OCI-LY1 (cell line): ENCODE measurements around the gene STX17.

Experiments used
- H2AFZ ChIP-seq: fragments of 200-600 bp; sonication (generic), shearing (Covaris generic); 2 replicates; pipeline ENCODE4 v1.6.0; 2014; ENCODE audit warnings: antibody characterized with exemption, mild to moderate bottlenecking, low read length
- H3F3A ChIP-seq: fragments of 200-600 bp; sonication (generic), shearing (Covaris generic); 2 replicates; pipeline ENCODE4 v1.6.0; 2014; ENCODE audit warnings: mild to moderate bottlenecking, antibody characterized with exemption, low read length, moderate library complexity; ENCODE audit not compliant: insufficient read depth
- H3K27ac ChIP-seq: fragments of 200-600 bp; sonication (generic); 2 replicates; pipeline ENCODE4 v1.5.1; 2014; ENCODE audit warnings: low read length, mixed run types, mild to moderate bottlenecking, low read depth; ENCODE audit not compliant: poor library complexity, severe bottlenecking
- H3K27me3 ChIP-seq: fragments of 200-600 bp; sonication (generic); 2 replicates; pipeline ENCODE4 v1.6.0; 2014; ENCODE audit warnings: antibody characterized with exemption, mild to moderate bottlenecking, low read length, moderate library complexity; ENCODE audit not compliant: insufficient read depth
- H3K36me3 ChIP-seq: fragments of 200-600 bp; sonication (generic); 2 replicates; pipeline ENCODE4 v1.6.1; 2014; ENCODE audit warnings: mild to moderate bottlenecking, antibody characterized with exemption, low read length, moderate library complexity, mixed read lengths; ENCODE audit not compliant: insufficient read depth
- H3K4me1 ChIP-seq: fragments of 200-600 bp; sonication (generic); 2 replicates; pipeline ENCODE4 v1.5.1; 2014; ENCODE audit warnings: mild to moderate bottlenecking, low read length, moderate library complexity; ENCODE audit not compliant: insufficient read depth, severe bottlenecking
- H3K4me2 ChIP-seq: fragments of 200-600 bp; sonication (generic), shearing (Covaris generic); 2 replicates; pipeline ENCODE4 v1.6.1; 2014; ENCODE audit warnings: low read length
- H3K4me3 ChIP-seq: fragments of 200-600 bp; sonication (generic); 2 replicates; pipeline ENCODE4 v1.5.1; 2014; ENCODE audit warnings: low read length, low read depth, mild to moderate bottlenecking, mixed read lengths; ENCODE audit not compliant: poor library complexity, severe bottlenecking
- H3K79me2 ChIP-seq: fragments of 200-600 bp; shearing (Covaris generic); 2 replicates; pipeline ENCODE4 v1.6.1; 2016; ENCODE audit warnings: mixed run types, low read length, mixed read lengths; ENCODE audit not compliant: insufficient read depth
- H3K9ac ChIP-seq: fragments of 200-600 bp; sonication (generic), shearing (Covaris generic); 2 replicates; pipeline ENCODE4 v1.6.1; 2014; ENCODE audit warnings: mild to moderate bottlenecking, low read length, mixed read lengths
- H3K9me2 ChIP-seq: fragments of 200-600 bp; sonication (generic), shearing (Covaris generic); 2 replicates; pipeline ENCODE4 v1.6.1; 2014; ENCODE audit warnings: low read depth, mild to moderate bottlenecking, low read length, mixed read lengths
- H3K9me3 ChIP-seq: fragments of 200-600 bp; shearing (Covaris generic); 2 replicates; pipeline ENCODE4 v1.6.1; 2014; ENCODE audit warnings: low read length, mixed read lengths
- H4K20me1 ChIP-seq: fragments of 200-600 bp; sonication (generic), shearing (Covaris generic); 2 replicates; pipeline ENCODE4 v1.6.0; 2016; ENCODE audit warnings: mild to moderate bottlenecking, low read length; ENCODE audit not compliant: insufficient read depth
- EZH2 ChIP-seq: fragments of 200-600 bp; sonication (generic), shearing (Covaris generic); IDR thresholded peaks from 2 replicates; pipeline ENCODE4 v1.8.0; 2017; ENCODE audit warnings: borderline replicate concordance, mixed run types, mild to moderate bottlenecking, antibody characterized with exemption, low read length, moderate library complexity, mixed read lengths
- TF ChIP-seq, protein P1 (sequence below): fragments of 200-600 bp; sonication (generic), shearing (Covaris generic); IDR thresholded peaks from 2 replicates; pipeline ENCODE4 v1.5.1; 2017; ENCODE audit warnings: mild to moderate bottlenecking, antibody characterized with exemption, low read length, moderate library complexity, mixed read lengths

Gene STX17

DNA sequence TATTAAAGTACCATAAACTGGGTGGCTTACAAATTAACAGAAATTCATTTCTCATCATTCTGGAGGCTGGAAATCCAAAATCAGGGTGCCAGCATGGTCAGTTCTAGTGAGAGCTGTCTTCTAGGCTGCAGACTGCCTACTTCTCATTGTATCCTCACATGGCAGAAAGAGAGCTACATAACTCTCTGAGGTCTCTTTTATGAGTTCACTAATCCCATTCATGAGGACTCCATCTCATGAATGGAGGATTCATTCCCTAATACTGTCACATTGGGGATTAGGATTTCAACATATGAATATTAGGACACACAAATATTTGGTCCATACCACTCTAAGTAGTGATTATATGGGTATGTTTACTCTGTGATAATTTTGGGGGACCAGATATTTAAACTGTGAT, 108.4 kb downstream of the STX17 start:
- H3K4me1 ChIP-seq = peaks cover 10% of the 10 kb centered on the region
- H3K4me3 ChIP-seq = no peak overlapping the region
- peaks cover 41% of the 10 kb centered on the region; the same call in 1 of the 2 replicates for H3K36me3 ChIP-seq
- H3K9me3 ChIP-seq = no peaks in the 10 kb centered on the region
- H3F3A ChIP-seq = no peaks in the 10 kb centered on the region
- no peak overlapping the region for H3K4me2 ChIP-seq
- H3K9ac ChIP-seq = no peak overlapping the region
- no peaks in the 10 kb centered on the region for H3K27me3 ChIP-seq
- no peaks in the 10 kb centered on the region for H4K20me1 ChIP-seq
- no peak overlapping the region for H2AFZ ChIP-seq
- TF ChIP-seq, protein P1, sequence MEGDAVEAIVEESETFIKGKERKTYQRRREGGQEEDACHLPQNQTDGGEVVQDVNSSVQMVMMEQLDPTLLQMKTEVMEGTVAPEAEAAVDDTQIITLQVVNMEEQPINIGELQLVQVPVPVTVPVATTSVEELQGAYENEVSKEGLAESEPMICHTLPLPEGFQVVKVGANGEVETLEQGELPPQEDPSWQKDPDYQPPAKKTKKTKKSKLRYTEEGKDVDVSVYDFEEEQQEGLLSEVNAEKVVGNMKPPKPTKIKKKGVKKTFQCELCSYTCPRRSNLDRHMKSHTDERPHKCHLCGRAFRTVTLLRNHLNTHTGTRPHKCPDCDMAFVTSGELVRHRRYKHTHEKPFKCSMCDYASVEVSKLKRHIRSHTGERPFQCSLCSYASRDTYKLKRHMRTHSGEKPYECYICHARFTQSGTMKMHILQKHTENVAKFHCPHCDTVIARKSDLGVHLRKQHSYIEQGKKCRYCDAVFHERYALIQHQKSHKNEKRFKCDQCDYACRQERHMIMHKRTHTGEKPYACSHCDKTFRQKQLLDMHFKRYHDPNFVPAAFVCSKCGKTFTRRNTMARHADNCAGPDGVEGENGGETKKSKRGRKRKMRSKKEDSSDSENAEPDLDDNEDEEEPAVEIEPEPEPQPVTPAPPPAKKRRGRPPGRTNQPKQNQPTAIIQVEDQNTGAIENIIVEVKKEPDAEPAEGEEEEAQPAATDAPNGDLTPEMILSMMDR = no peak
- no peak for TF ChIP-seq EZH2
- H3K79me2 ChIP-seq = no peaks in the 10 kb centered on the region
- no peak overlapping the region for H3K27ac ChIP-seq
- no peaks in the 10 kb centered on the region for H3K9me2 ChIP-seq

DNA sequence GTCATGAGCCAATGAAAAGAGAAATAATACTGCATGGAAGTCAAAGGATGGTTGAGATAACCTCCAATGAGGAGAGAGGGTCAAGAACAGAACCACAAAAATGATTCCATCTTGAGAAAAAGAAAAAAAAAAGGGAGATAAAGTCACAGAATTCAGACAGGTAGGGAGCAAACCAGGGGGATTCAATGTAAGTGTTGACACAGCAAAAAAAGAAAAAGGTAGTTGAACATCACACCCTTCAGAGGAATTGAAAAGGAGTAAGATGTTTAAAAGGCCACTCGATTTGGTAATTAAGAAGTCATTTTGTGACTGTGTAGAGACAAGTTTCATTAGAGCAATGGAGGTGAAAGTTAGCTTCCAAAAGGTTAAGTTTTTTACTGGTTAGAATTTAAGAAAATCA, 113.1 kb downstream of the STX17 start:
- Histone ChIP-seq H3K9me2 (no peaks in the 10 kb centered on the region), H3K9ac (no peak overlapping the region), H3K4me1 (peaks cover 10% of the 10 kb centered on the region), H3F3A (no peaks in the 10 kb centered on the region), H3K4me2 (no peak overlapping the region), H4K20me1 (no peaks in the 10 kb centered on the region), H3K79me2 (no peaks in the 10 kb centered on the region), H3K4me3 (no peak overlapping the region), H3K27me3 (no peaks in the 10 kb centered on the region), H3K36me3 (peaks cover 50% of the 10 kb centered on the region; the same call in 1 of the 2 replicates), H3K27ac (no peak overlapping the region), H2AFZ (no peak overlapping the region), H3K9me3 (no peaks in the 10 kb centered on the region)
- TF ChIP-seq EZH2 = no peak
- TF ChIP-seq, protein P1 = no peak
